Duodenal mucosa (tissue), 2 donors: Measurements from ENCODE around the gene ADARB2.

Experiments
- H3K27ac ChIP-seq: one replicate; pipeline ENCODE4 v1.7.0; 2013; ENCODE audit warnings: low read depth, low read length
- H3K27me3 ChIP-seq, 2 donors: one replicate each; pipeline ENCODE4 v1.7.0; 2013; ENCODE audit warnings: low read length in 2 of 2, control low read depth in 1 of 2; ENCODE audit not compliant: insufficient read depth in 2 of 2, control insufficient read depth in 1 of 2
- H3K36me3 ChIP-seq, 2 donors: one replicate each; pipeline ENCODE4 v1.7.0; 2013; ENCODE audit warnings: low read length in 2 of 2, control low read depth in 1 of 2; ENCODE audit not compliant: insufficient read depth in 2 of 2, control insufficient read depth in 1 of 2
- H3K4me1 ChIP-seq, 2 donors: one replicate each; pipeline ENCODE4 v1.7.0; 2013; ENCODE audit warnings: low read length in 2 of 2, control low read depth in 1 of 2; ENCODE audit not compliant: insufficient read depth in 2 of 2, control insufficient read depth in 1 of 2
- H3K4me3 ChIP-seq, 2 donors: one replicate each; pipeline ENCODE4 v1.7.0; 2013; ENCODE audit warnings: low read length in 2 of 2, low read depth in 1 of 2
- H3K9ac ChIP-seq, 2 donors: one replicate each; pipeline ENCODE4 v1.7.0; 2013; ENCODE audit warnings: low read length in 2 of 2, low read depth in 1 of 2
- H3K9me3 ChIP-seq, 2 donors: one replicate each; pipeline ENCODE4 v1.7.0; 2013; ENCODE audit warnings: low read length in 2 of 2, control low read depth in 1 of 2; ENCODE audit not compliant: control insufficient read depth in 1 of 2

Gene ADARB2

GRCh38 chr10:1677307-1677939, 59.9 kb downstream of the ADARB2 start:
- no peaks in the 10 kb centered on the region for H3K36me3 ChIP-seq
- no peak overlapping the region for H3K27ac ChIP-seq
- H3K9me3 ChIP-seq = no peaks in the 10 kb centered on the region
- no peaks in the 10 kb centered on the region for H3K4me1 ChIP-seq
- no peak overlapping the region for H3K9ac ChIP-seq
- H3K4me3 ChIP-seq = no peak overlapping the region
- H3K27me3 ChIP-seq = no peaks in the 10 kb centered on the region

DNA sequence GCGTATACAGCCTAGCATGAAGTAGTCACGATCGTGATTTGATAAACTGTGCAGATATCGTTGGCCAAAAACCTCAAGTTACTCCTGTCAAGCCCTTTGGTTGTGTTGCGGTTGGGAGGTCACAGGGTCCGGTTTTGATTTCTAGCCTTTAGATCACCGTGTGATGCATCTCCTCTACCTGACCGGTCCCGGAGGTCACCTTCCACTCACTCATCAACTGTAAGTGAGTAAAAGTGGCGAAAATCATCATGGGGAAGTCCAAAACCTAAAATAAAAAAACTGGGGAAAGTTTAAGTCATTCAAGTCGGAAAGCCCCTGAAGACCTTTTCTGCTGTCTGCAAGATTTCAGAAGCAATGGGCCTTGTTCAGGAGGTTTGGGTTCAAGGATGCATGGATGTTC, 62.8 kb downstream of the ADARB2 start:
- H3K4me1 ChIP-seq = no peaks in the 10 kb centered on the region
- no peaks in the 10 kb centered on the region for H3K36me3 ChIP-seq
- no peak overlapping the region for H3K27ac ChIP-seq
- no peaks in the 10 kb centered on the region for H3K9me3 ChIP-seq
- no peak overlapping the region for H3K9ac ChIP-seq
- H3K4me3 ChIP-seq = no peak overlapping the region
- no peaks in the 10 kb centered on the region for H3K27me3 ChIP-seq

- no peak overlapping the region for H3K27ac ChIP-seq
- no peak overlapping the region for H3K4me3 ChIP-seq
- no peaks in the 10 kb centered on the region for H3K36me3 ChIP-seq
- no peaks in the 10 kb centered on the region for H3K9me3 ChIP-seq
- no peak overlapping the region for H3K9ac ChIP-seq
- H3K27me3 ChIP-seq = no peaks in the 10 kb centered on the region
- no peaks in the 10 kb centered on the region for H3K4me1 ChIP-seq
Measured at GRCh38 chr10:1673568-1674345, 63.6 kb downstream of the ADARB2 start.

- no peak overlapping the region for H3K9ac ChIP-seq
Measured at GRCh38 chr10:1672001-1672781, 65.1 kb downstream of the ADARB2 start.

GRCh38 chr10:1671366-1672000, 65.8 kb downstream of the ADARB2 start:
- H3K36me3 ChIP-seq = no peaks in the 10 kb centered on the region
- H3K27ac ChIP-seq = no peak overlapping the region
- no peak overlapping the region for H3K4me3 ChIP-seq
- no peaks in the 10 kb centered on the region for H3K9me3 ChIP-seq
- no peaks in the 10 kb centered on the region for H3K4me1 ChIP-seq
- no peak overlapping the region for H3K9ac ChIP-seq
- H3K27me3 ChIP-seq = no peaks in the 10 kb centered on the region

More at GRCh38 chr10:1672001-1672781, 65.1 kb downstream of the ADARB2 start:
- H3K27me3 ChIP-seq = no peaks in the 10 kb centered on the region
- no peaks in the 10 kb centered on the region for H3K4me1 ChIP-seq
- H3K9me3 ChIP-seq = no peaks in the 10 kb centered on the region
- H3K36me3 ChIP-seq = no peaks in the 10 kb centered on the region
- no peak overlapping the region for H3K27ac ChIP-seq
- no peak overlapping the region for H3K4me3 ChIP-seq

GRCh38 chr10:1670541-1671365, 66.6 kb downstream of the ADARB2 start:
- no peak overlapping the region for H3K9ac ChIP-seq
- H3K27me3 ChIP-seq = no peaks in the 10 kb centered on the region
- no peaks in the 10 kb centered on the region for H3K9me3 ChIP-seq
- no peaks in the 10 kb centered on the region for H3K4me1 ChIP-seq
- no peak overlapping the region for H3K27ac ChIP-seq
- H3K36me3 ChIP-seq = no peaks in the 10 kb centered on the region
- no peak overlapping the region for H3K4me3 ChIP-seq

DNA sequence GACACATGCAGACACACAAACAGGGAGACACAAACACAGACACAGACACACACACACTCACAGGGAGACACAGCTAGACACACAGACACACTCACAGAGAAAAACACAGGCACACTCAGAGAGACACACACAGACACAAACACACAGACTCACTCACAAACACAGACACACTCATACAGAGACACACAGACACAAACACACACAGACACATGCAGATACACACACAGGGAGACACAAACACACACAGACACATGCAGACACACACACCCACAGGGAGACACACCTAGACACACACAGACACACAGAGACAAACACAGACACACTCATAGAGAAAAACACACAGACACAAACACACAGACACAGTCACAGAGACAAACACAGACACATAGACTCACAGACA, 67.9 kb downstream of the ADARB2 start:
- H3K27me3 ChIP-seq = no peaks in the 10 kb centered on the region
- no peak overlapping the region for H3K4me3 ChIP-seq
- H3K27ac ChIP-seq = no peak overlapping the region

DNA sequence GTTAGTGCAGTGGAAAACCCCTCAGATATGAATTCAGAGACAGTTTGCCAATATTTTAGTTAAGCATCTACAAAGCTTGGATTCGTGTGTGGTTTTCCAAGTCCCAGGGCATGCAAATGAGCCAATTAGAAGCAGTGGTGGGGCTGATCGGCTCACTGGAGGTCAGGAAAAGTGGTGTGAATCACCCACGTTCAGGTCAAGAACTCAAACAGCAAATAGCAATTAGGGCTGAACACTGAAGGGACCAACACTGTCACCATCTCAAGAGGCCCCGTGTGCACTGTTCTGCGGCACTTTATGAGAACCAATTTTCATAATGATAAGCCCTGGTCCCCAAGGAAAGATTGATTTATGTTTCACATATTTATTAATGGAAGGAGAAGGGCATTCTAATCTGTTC, 68.9 kb downstream of the ADARB2 start:
- Histone ChIP-seq H3K36me3 (no peaks in the 10 kb centered on the region), H3K27ac (no peak overlapping the region), H3K9me3 (no peaks in the 10 kb centered on the region), H3K27me3 (no peaks in the 10 kb centered on the region), H3K4me1 (no peaks in the 10 kb centered on the region), H3K4me3 (no peak overlapping the region), H3K9ac (no peak overlapping the region)

More for the DNA sequence above, 67.9 kb downstream of the ADARB2 start:
- Histone ChIP-seq H3K9me3 (no peaks in the 10 kb centered on the region), H3K36me3 (no peaks in the 10 kb centered on the region), H3K4me1 (no peaks in the 10 kb centered on the region), H3K9ac (no peak overlapping the region)

GRCh38 chr10:1667392-1667791, 69.9 kb downstream of the ADARB2 start:
- H3K27me3 ChIP-seq = no peaks in the 10 kb centered on the region
- H3K4me3 ChIP-seq = no peak overlapping the region
- H3K9ac ChIP-seq = no peak overlapping the region
- no peaks in the 10 kb centered on the region for H3K9me3 ChIP-seq
- no peaks in the 10 kb centered on the region for H3K4me1 ChIP-seq
- no peaks in the 10 kb centered on the region for H3K36me3 ChIP-seq
- no peak overlapping the region for H3K27ac ChIP-seq
